Right lobe of liver (tissue), 6 donors: ENCODE data around the gene ZIC5. TPM values are rescaled to one million over a fixed set of nuclear protein-coding genes. Genes with fewer than 3 reads are reported as not detected.

Experiments used
- ATAC-seq, 4 donors: fragments of 200-7000 bp; cut with Tn5 transposase; one replicate each; pipeline ENCODE4 v1.9.1; 2020; ENCODE audit warnings: mild to moderate bottlenecking in 4 of 4, moderate library complexity in 4 of 4
- DNase-seq, 3 donors: peaks; one replicate each; pipeline ENCODE4 v3.0.0-alpha.2; 2020
- H3K27ac ChIP-seq, 3 donors: fragments of 200-600 bp; one replicate each; pipeline ENCODE4 v1.8.0; 2022
- H3K27me3 ChIP-seq, 2 donors: fragments of 200-600 bp; one replicate each; pipeline ENCODE4 v1.8.0; 2022
- H3K36me3 ChIP-seq, 4 donors: fragments of 200-600 bp; sonication (generic) in 1 of 4; one replicate each; pipeline versions ENCODE4 v1.5.1 to v1.8.0; 2017 to 2022; ENCODE audit warnings: control low read depth in 1 of 4
- H3K4me1 ChIP-seq, 4 donors: fragments of 200-600 bp; sonication (generic) in 1 of 4; one replicate each; pipeline versions ENCODE4 v1.5.1 to v1.8.0; 2017 to 2022; ENCODE audit warnings: control low read depth in 1 of 4
- H3K4me3 ChIP-seq, 3 donors: fragments of 200-600 bp; one replicate each; pipeline ENCODE4 v1.8.0; 2022
- H3K9me3 ChIP-seq, 4 donors: fragments of 200-600 bp; sonication (generic) in 1 of 4; one replicate each; pipeline versions ENCODE4 v1.5.1 to v1.8.0; 2017 to 2022; ENCODE audit warnings: control low read depth in 1 of 4
- POLR2A ChIP-seq: fragments of 450-650 bp; IDR thresholded peaks from one replicate; pipeline ENCODE4 v1.6.1; 2017; ENCODE audit warnings: antibody characterized with exemption, mild to moderate bottlenecking
- WGBS: methylation state at CpG from one replicate; pipeline ENCODE4 v1.1.6; 2018; ENCODE audit warnings: low coverage, low lambda C conversion rate; ENCODE audit not compliant: insufficient coverage; ENCODE audit errors: missing lambda C conversion rate; 5-methylcytosine and 5-hydroxymethylcytosine counted together
- intact Hi-C, 2 donors: fragments of 100-400 bp; cut with DNase I; formaldehyde crosslinking; loops; one replicate each; pipeline versions ENCODE4 v1.11.2 to v1.14.1; 2022
- total RNA-seq, 6 experiments: library from RNA; depleted of rRNA in 2 of 6; stranded (reverse); fragments of >200 nt in 2 of 6; fragmentation: NEBNext Ultra II Directional in 3 of 6; extraction: Animal tissue kit (Norgen Biotek cat#: 25700) in 3 of 6; gene quantifications; one replicate each; pipeline versions ENCODE4 v1.1.0 to v1.2.4, GENCODE V29; 2016 to 2023
- TF ChIP-seq, protein P1 (sequence below), 4 donors: fragments of 200-600 bp in 3 of 4; fragments of 450-650 bp in 1 of 4; IDR thresholded peaks; one replicate each; pipeline versions ENCODE4 v1.5.1 to v1.8.0; 2016 to 2022; ENCODE audit warnings: antibody characterized with exemption in 4 of 4, mild to moderate bottlenecking in 2 of 4
- donor health status: DM: no; HTN: yes; CAD: no.
- donor health status: DM: no; HTN: no; CAD: no.
- donor health status: DM: no; HTN: no; CAD: no.
- donor health status: DM: no; HTN: yes; CAD: no.
- donor health status: DM: no; HTN: yes; CAD: no.

ZIC5 gene
- total RNA-seq, 6 experiments from 2014 or later, result not detected

- WGBS, result 23% methylated on average over 10 of the region's 10 CpGs
- no peak overlapping the region for H3K4me3 ChIP-seq
Observed at GRCh38 chr13:99916366-99917103, 55.0 kb downstream of the ZIC5 start.

GRCh38 chr13:99913167-99913566 is 58.4 kb downstream of the ZIC5 start:
- TF ChIP-seq POLR2A, result no peak
- TF ChIP-seq, protein P1, sequence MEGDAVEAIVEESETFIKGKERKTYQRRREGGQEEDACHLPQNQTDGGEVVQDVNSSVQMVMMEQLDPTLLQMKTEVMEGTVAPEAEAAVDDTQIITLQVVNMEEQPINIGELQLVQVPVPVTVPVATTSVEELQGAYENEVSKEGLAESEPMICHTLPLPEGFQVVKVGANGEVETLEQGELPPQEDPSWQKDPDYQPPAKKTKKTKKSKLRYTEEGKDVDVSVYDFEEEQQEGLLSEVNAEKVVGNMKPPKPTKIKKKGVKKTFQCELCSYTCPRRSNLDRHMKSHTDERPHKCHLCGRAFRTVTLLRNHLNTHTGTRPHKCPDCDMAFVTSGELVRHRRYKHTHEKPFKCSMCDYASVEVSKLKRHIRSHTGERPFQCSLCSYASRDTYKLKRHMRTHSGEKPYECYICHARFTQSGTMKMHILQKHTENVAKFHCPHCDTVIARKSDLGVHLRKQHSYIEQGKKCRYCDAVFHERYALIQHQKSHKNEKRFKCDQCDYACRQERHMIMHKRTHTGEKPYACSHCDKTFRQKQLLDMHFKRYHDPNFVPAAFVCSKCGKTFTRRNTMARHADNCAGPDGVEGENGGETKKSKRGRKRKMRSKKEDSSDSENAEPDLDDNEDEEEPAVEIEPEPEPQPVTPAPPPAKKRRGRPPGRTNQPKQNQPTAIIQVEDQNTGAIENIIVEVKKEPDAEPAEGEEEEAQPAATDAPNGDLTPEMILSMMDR (IDR thresholded peaks at IDR 0.05), result no peak
- H3K9me3 ChIP-seq, result no peaks in the 10 kb centered on the region
- H3K36me3 ChIP-seq, result no peaks in the 10 kb centered on the region
- peaks cover 0 to 20% (median 9%) of the 10 kb centered on the region in 4 donors for H3K4me1 ChIP-seq
- no peak overlapping the region for H3K27ac ChIP-seq
- ATAC-seq (no peak), DNase-seq (no peak)
- no peak overlapping the region for H3K4me3 ChIP-seq
- intact Hi-C loops, result no loop called here
- 66% methylated on average over 7 of the region's 7 CpGs for WGBS
- no peaks in the 10 kb centered on the region for H3K27me3 ChIP-seq

More at GRCh38 chr13:99916366-99917103, 55.0 kb downstream of the ZIC5 start:
- no peaks in the 10 kb centered on the region for H3K9me3 ChIP-seq
- no peaks in the 10 kb centered on the region for H3K4me1 ChIP-seq
- no peaks in the 10 kb centered on the region for H3K36me3 ChIP-seq
- TF ChIP-seq POLR2A, result no peak
- TF ChIP-seq, protein P1 (IDR thresholded peaks at IDR 0.05), result peak; percentile 89 to 96 (median 91)
- intact Hi-C loops, result no loop called here
- no peaks in the 10 kb centered on the region for H3K27me3 ChIP-seq
- peak; percentile 93 to 99 (median 96) for ATAC-seq
- no peak overlapping the region for H3K27ac ChIP-seq
- DNase-seq, result no peak

Other genes starting within 250 kb of the ZIC5 start
- under 1 TPM in 1 of 6 experiments, not detected in 5; 0.24 TPM for gene ZIC2, start 10.0 kb upstream of the ZIC5 start, total RNA-seq
- gene PCCA, start 117.3 kb upstream of the ZIC5 start, total RNA-seq, result 100 to 1,000 TPM in 1 of 6 experiments, 10 to 100 TPM in 5; 58.2 to 161 (median 85.2) TPM